Stimulated activated CD4-positive, alpha-beta T cell treated with anti-CD3 and anti-CD28 coated beads, Interleukin-12 subunit alpha, Interleukin-12 subunit beta, amount 100 ng/mL, for 48 hours (primary cell): Measurements from ENCODE around the gene COPE.
"Not testable (repeated sequence)": the region's sequence is repeated elsewhere in the genome, so short reads cannot be mapped to it uniquely, and the experiment has no call there.

Experiments used
- DNase-seq, 3 donors: peaks; one replicate each; pipeline ENCODE4 v3.0.0-alpha.2; 2020; ENCODE audit warnings: low read depth in 2 of 3, low spot score in 1 of 3

Gene COPE

GRCh38 chr19:18908917-18909619 lies 10.1 kb downstream of the COPE start:
- no peak for DNase-seq

GRCh38 chr19:18906605-18907519 lies 12.3 kb downstream of the COPE start:
- no peak for DNase-seq

GRCh38 chr19:18905513-18906236 lies 13.5 kb downstream of the COPE start:
- no peak for DNase-seq

GRCh38 chr19:18905058-18905456 lies 14.1 kb downstream of the COPE start:
- no peak for DNase-seq

- no peak for DNase-seq
Measured at GRCh38 chr19:18904334-18905057, 14.7 kb downstream of the COPE start.

GRCh38 chr19:18903156-18904037 lies 15.8 kb downstream of the COPE start:
- no peak for DNase-seq

GRCh38 chr19:18902519-18902918 lies 16.7 kb downstream of the COPE start:
- DNase-seq, result not testable (repeated sequence)

GRCh38 chr19:18901491-18901890 lies 17.7 kb downstream of the COPE start:
- no peak for DNase-seq

- no peak for DNase-seq
Measured at GRCh38 chr19:18900700-18901481, 18.3 kb downstream of the COPE start.

- no peak for DNase-seq
Measured at GRCh38 chr19:18899624-18900560, 19.3 kb downstream of the COPE start.

GRCh38 chr19:18898607-18899408 lies 20.4 kb downstream of the COPE start:
- no peak for DNase-seq

GRCh38 chr19:18898081-18898606 lies 21.0 kb downstream of the COPE start:
- no peak for DNase-seq

GRCh38 chr19:18897094-18898029 lies 21.8 kb downstream of the COPE start:
- no peak for DNase-seq

GRCh38 chr19:18896421-18896841 lies 22.8 kb downstream of the COPE start:
- DNase-seq, result no peak

GRCh38 chr19:18895824-18896341 lies 23.3 kb downstream of the COPE start, which contains the start of gene CERS1:
CERS1 (minus strand) TSS chr19:18896158; CDS start chr19:18896072, 86 bp downstream.
- no peak for DNase-seq
